ENCODE data around the gene SPDYE4.
"Not testable (repeated sequence)": the region's sequence is repeated elsewhere in the genome, so short reads cannot be mapped to it uniquely, and the experiment has no call there.

Gene SPDYE4, protein sequence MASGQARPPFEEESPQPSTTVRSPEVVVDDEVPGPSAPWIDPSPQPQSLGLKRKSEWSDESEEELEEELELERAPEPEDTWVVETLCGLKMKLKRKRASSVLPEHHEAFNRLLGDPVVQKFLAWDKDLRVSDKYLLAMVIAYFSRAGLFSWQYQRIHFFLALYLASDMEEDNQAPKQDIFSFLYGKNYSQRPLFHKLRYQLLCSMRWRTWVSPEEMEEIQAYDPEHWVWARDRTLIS

DNA sequence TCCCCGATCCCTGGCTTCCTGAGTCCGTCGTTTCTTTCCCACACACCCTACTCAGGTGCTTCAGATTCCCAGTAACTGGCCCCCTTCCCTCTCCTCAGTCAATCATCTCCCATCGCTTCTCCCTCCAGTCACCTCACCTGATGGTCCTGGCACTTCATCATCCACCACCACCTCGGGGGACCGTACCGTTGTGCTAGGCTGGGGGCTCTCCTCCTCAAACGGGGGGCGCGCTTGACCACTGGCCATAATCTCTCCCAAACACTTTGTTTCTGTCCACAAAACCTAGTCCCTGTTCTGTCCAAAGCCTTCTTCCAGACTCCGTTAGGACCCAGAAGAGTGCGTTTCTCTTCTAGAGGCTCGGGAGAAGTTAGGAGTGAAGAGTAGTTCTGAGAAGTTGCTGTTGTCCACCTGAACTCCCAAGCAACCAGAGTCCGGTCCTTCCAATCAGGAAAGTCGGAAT lies at the start of gene SPDYE4:
Gene SPDYE4 (minus strand): TSS at position 410 of the 460 bp plus-strand sequence. CDS start 164 bp downstream, at position 246.
- DNase-seq (ENCODE audit: low read depth in 2 of 2), result no peak

- no peak for DNase-seq (ENCODE audit: low read depth in 2 of 2)
Observed at GRCh38 chr17:8806926-8807550, 48.7 kb upstream of the SPDYE4 start.

DNA sequence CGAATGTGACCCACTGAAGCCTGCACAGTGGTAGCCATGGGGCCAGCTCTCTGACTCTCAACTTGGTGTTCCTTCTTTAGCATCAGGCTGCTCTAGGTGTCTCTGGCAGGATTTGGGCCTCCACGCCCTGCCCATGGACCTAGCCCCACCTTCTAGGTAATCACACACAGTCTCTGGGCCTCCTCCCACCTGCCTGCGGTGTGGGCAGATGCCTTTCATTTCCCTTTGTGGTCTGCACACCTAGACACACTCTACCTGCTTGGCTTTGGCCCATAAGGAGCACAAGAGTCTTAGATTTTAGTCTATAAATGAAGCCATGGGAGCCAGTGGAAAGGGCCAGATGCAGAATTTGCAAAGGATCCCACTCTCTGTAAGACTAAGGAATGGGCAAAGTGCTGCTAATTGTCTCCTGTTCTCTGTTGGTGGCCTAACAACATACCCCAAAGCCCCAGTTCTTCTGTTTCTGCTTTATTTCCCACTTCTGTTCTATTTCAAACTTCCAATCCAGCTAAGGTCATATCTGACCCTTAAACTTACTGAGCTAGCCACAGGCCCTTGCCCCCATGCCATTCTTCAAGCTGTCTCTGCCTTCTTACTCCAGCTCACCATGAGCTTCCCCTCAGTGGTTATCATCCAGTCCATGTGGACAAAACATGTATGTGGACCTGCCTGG lies 48.0 kb upstream of the SPDYE4 start:
- DNase-seq (ENCODE audit: low read depth in 2 of 2), result no peak

DNA sequence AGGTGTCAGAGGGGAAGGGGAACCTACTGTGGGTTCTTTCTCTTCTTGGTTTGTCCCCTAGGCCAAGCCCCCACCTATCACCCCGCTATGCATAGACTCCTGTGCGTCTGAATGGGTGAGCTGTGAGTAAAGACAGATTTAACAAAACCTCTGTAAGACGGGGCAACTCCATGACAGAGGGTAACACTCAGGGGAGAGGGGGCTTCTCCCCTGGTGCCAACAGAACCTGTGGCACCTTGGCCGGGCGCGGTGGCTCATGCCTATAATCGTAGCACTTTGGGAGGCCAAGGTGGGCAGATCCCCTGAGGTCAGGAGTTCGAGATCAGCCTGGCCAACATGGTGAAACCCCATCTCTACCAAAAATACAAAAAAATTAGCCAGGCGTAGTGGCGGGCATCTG lies 47.0 kb upstream of the SPDYE4 start:
- not testable (repeated sequence) for DNase-seq (ENCODE audit: low read depth in 2 of 2)

GRCh38 chr17:8803531-8804420 lies 45.4 kb upstream of the SPDYE4 start:
- no peak for DNase-seq (ENCODE audit: low read depth in 2 of 2)

DNA sequence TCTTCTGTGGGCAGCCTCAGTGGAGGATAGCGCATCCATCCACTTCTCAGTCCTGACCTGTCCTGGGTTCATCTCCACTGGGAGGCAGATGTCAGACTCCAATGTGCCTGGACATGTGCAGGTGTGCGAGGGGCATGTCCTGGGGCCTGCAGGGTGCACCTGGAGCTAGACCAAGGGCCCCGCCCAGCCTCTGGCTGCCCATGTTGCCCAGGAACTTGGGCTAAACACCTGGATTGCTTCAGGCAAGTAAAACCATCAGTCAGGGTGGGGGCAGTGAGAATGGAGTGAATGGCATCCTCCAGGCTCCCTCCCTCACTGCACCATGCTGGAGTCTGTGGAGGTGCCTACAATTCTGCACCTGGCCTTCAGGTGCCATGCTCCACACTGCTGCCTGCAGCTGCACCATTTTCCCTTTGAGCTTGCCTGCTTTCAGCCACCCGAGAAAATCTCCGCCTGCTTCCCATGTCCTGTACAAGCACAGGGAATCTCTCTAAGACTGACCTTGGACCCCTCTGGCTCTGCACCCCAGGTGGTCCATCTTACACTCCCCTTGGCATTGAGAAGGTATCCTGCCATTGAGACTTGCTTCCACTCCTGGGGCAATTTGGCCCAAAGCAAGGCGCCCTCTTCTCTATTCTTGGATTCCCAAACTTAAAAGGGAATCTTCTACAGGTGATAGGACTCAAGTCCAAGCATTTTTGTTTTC lies 42.9 kb upstream of the SPDYE4 start:
- no peak for DNase-seq (ENCODE audit: low read depth in 2 of 2)

DNA sequence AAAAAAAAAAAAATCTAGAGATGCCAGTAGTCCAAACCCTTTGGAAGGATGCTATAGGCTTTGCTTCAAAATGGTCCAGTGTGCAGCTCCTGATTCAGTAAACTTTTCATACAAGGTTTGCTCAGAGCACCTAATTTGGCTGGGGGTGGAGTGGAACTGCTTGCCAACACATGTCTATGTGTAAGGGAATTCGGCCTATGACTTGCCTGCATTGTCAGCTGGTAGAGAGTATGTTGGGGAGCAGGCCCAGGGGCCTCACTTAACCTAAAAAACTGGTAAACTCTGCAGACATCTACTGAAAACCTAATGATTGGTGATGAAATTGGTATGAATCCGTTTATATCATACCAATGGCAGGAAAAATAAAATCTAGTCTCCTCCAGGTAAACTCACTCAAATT lies 42.3 kb upstream of the SPDYE4 start:
- no peak for DNase-seq (ENCODE audit: low read depth in 2 of 2)

DNA sequence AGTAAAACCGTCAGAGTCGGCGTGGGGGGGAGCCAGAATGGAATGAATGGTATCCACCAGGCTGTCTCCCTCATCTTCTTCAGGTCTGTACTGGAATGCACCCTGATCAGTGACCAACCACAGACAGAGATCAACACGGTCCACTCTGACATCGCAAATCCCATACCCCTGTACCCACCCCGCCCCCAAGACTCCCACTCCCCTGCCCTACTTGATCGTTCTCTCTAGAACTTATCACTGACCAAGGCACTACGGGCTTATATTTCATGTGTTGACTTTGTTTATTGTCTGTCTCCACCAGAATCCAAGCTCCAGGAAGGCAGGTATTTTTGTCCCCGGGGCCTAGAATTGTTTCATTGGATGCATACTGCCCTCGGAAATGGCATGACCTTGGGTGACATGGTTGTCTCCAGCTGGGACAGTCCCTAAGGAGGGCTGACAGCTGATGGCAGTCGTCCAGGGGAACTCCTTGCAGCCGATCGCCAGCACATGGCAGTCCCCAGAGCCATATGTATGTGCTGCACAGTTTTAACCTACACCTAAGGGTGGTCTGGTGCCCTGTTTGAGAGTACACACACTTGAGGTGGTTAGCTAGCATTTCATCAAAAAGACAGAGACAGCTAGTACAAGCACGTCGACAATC lies 41.3 kb upstream of the SPDYE4 start:
- no peak for DNase-seq (ENCODE audit: low read depth in 2 of 2)

DNA sequence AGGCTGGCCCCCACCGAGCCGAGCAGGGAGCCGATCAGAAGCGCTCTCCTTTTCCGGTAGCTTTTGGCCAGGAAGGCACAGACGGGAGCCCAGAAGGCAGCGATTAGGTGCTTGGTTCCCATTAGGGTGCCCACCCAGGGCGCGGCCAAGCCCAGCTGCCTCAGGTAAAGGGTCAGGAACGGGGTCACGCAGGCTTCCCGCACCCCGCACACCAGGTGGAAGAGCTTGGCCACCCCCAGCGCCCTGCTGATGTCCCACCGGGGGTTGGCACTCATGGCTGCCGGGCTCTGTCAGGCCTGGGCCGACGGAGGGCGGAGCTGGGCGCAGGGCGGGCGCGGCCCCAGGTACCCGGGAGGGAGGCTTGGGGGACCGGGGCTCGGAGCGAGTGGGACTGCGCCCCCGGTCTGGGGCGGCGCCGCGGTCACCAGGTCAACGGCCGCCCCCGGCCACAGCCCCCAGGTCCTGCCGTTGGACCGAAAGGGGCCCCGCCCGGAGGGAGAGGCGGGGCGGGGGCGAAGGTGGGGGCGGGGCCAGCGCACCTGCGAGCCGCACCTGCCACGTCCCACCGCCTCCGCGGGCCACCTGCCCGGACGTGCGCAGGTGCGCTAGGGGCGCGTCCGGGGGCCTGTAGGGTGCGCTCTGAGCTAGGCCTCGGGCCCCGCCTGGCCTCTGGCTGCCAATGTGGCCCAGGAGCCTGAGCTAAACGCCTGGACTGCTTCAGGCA lies 40.7 kb upstream of the SPDYE4 start, which contains the start of gene MFSD6L:
Gene MFSD6L (minus strand): TSS at position 520 of the 724 bp plus-strand sequence. CDS start 245 bp downstream, at position 275.
- DNase-seq (ENCODE audit: low read depth in 2 of 2), result no peak

DNA sequence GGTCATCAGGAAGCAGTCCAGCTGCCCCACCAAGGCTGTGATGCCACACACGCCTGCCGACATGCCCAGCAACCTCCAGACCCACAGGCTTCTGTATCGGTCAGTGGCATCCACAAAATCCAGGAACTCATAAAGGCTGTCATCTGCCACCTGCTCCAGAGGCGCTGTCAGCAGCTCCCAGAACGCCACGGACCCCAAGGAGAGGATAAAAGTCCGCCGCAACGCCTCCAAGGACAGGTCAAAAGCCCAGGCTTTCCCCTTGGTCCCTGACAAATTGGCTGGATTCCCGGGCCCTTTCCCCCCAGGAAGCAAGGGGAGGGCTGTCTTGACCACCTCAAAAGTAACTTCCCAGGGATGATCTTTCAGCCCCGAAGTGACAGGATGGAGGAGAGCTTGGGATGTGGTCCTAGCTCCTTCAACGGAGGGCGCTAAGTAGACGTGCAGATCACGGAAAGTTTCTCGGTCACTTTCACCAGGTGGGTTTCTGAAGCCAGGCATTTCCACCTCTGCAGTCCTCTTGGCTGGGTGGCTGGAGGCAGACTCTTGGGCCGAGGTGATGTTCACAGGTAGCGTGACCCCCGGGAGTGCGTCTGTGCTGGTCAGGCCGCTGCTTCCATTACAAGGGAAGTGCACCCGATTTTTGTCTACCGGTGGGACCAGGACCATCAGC lies 40.0 kb upstream of the SPDYE4 start:
- DNase-seq (ENCODE audit: low read depth in 2 of 2), result no peak

DNA sequence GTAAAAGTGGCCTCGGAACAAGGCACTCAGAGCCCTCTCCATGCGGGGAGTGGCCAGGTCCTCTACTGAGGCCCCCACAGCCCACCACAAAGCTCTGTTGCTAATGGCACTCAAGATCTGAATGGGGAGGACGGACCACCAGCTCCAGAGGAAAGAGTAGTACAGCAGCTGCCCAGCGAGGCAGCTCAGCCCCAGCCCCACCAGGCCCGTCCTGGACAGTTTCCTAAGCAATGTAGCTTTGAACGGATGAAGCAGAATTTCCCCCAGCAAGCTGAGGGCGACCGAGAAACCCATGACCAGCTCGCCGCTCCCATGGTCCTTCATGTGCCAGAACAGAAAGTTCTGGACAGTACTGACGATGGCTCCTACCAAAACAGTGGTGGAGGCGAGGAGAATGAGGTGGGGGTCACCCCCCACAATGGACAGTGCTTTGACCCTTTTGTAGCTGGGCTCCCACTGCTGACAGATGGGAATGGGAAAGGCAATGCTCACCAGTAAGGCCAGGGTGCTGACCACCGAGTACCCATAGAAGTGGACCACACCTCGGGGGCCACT lies 39.4 kb upstream of the SPDYE4 start:
- no peak for DNase-seq (ENCODE audit: low read depth in 2 of 2)

DNA sequence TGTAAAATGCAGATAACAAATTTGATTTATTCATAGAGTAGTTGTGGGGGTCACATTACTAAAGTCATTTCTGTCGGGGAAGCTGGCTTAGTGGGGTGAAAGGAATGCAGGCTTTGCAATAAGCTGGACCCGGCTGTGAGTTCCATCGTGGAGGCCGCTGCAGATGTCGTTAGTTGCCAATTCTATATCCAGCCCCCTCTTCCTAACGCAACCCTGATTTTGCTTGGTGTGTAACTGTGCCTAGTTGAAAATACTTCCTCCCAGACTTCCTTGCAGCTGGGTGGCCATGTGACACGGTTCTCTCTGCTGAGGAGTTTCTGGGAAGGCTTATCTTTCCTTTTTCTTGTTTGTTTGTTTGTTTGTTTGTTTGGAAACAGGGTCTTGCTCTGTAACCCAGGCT lies 36.3 kb upstream of the SPDYE4 start:
- no peak for DNase-seq (ENCODE audit: low read depth in 2 of 2)

DNA sequence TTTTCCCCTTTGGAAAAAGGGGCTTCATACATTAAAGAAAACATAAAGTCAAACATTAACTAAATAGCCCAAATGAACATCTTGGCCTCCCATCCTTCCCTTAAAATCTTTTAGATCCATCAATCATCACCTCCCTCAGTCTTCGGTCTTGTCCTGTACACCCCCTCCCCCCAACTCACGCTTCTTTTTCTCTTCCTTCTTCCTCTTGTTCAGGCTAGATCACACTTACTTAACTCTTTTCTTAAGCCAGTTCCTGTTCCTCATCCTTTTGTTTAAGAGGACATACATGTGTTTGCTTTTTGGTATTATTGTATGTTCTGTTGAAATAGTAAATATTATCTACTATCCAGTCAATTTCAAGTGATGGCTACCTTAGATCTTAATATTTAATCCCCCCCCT lies 35.3 kb upstream of the SPDYE4 start:
- DNase-seq (ENCODE audit: low read depth in 2 of 2), result no peak

DNA sequence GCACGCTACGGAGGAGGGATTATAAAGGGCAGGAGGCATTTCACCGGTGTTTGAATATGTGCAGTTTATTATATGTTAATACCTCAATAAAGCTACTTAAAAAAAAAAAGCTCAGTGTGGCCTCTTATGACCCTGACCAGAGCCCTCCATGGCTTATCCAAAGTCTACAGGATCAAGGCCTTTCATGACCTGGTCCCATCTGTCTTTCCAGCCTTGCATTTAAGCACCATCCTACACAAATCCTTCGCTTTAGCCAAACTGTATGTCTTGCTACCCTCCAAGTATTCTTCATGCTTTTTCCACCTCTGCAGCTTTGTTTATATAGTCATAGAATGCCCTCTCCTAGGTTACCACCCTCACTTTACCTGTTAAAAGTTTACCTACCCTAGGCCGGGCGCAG lies 34.3 kb upstream of the SPDYE4 start:
- DNase-seq (ENCODE audit: low read depth in 2 of 2), result no peak

GRCh38 chr17:8791910-8792270 lies 33.5 kb upstream of the SPDYE4 start:
- peak; percentile 31 to 36 for DNase-seq (ENCODE audit: low read depth in 2 of 2)

DNA sequence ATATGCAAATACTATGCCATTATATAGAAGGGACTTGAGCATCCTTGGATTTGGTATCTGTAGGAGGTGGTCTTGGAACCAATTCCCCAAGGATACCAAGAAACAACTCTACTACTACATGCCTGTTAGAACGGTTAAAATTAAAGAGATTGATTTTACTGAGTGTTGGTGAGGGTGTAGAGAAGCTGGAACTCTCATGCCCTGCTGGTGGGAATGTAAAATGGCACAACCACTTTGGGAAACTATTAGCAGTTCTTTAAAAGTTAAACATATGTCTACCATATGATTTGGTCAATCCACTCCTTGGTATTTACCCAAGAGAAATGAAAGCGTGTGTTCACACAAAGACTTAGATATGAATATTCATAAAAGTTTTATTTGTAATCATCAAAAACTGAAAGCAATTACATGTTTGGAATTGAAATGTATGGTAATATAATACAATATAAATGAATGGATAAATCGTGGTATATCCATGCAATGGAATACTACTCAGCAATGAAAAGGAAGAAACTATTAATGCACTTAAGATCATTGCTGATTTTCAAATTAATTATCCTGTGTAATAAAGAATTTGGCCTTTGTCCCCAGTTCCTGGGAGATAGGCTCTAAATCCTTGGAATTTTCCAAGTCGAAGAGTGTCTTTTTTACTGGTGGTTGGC lies 33.0 kb upstream of the SPDYE4 start:
- DNase-seq (ENCODE audit: low read depth in 2 of 2), result no peak

- DNase-seq (ENCODE audit: low read depth in 2 of 2), result no peak
Observed at GRCh38 chr17:8789743-8790142, 31.4 kb upstream of the SPDYE4 start.

- no peak for DNase-seq (ENCODE audit: low read depth in 2 of 2)
Observed at GRCh38 chr17:8788998-8789397, 30.7 kb upstream of the SPDYE4 start.

Measured in fibroblast of skin of left quadriceps (primary cell).